Measurements from ENCODE around the gene ABAT. TPM values are rescaled to one million over a fixed set of nuclear protein-coding genes. Genes with fewer than 3 reads are reported as not detected.
"Not testable (repeated sequence)": the region's sequence is repeated elsewhere in the genome, so short reads cannot be mapped to it uniquely, and the experiment has no call there.

The ABAT gene
- total RNA-seq, 4 donors from 2014 or later, result 0.55 to 1.9 (median 0.92) TPM

- ATAC-seq (no peak), DNase-seq (no peak)
- Histone ChIP-seq H3K27me3 (no peaks in the 10 kb centered on the region), H3K36me3 (no peaks in the 10 kb centered on the region), H3K4me1 (peaks cover 0 to 10% of the 10 kb centered on the region in 2 donors), H3K4me3 (no peak overlapping the region), H3K9me3 (no peaks in the 10 kb centered on the region), H3K27ac (no peak overlapping the region)
- TF ChIP-seq CTCF (IDR thresholded peaks at IDR 0.05 in 4 of 5, conservative IDR thresholded peaks at IDR 0.05 in 1 of 5), result no peak
- TF ChIP-seq POLR2A (IDR thresholded peaks at IDR 0.05), result no peak
- intact Hi-C loops (cut with DNase I; ENCODE audit: low total_unique reads) (no loop called here), in situ Hi-C loops (cut with MboI; ENCODE audit: low sequenced_read_pairs in 4 of 4) (no loop called here)
Measured at GRCh38 chr16:8739989-8740704, 65.7 kb downstream of the ABAT start.

- Histone ChIP-seq H3K36me3 (no peaks in the 10 kb centered on the region), H3K27ac (no peak overlapping the region), H3K9me3 (no peaks in the 10 kb centered on the region), H3K27me3 (no peaks in the 10 kb centered on the region), H3K4me1 (peaks cover 0 to 10% of the 10 kb centered on the region in 2 donors), H3K4me3 (no peak overlapping the region)
- intact Hi-C loops (cut with DNase I; ENCODE audit: low total_unique reads) (no loop called here), in situ Hi-C loops (cut with MboI; ENCODE audit: low sequenced_read_pairs in 4 of 4) (no loop called here)
- TF ChIP-seq CTCF (IDR thresholded peaks at IDR 0.05 in 4 of 5, conservative IDR thresholded peaks at IDR 0.05 in 1 of 5) (no peak), POLR2A (IDR thresholded peaks at IDR 0.05) (no peak)
- DNase-seq (no peak), ATAC-seq (no peak)
Measured at GRCh38 chr16:8740775-8741355, 66.4 kb downstream of the ABAT start.

- in situ Hi-C loops (cut with MboI; ENCODE audit: low sequenced_read_pairs in 4 of 4), result no loop called here
- Histone ChIP-seq H3K4me1 (peaks cover 0 to 10% of the 10 kb centered on the region in 2 donors), H3K4me3 (no peak overlapping the region), H3K9me3 (no peaks in the 10 kb centered on the region), H3K27ac (no peak overlapping the region), H3K27me3 (no peaks in the 10 kb centered on the region), H3K36me3 (no peaks in the 10 kb centered on the region)
- ATAC-seq, result no peak
- DNase-seq, result no peak
- TF ChIP-seq CTCF (IDR thresholded peaks at IDR 0.05 in 4 of 5, conservative IDR thresholded peaks at IDR 0.05 in 1 of 5), result no peak
- no peak for TF ChIP-seq POLR2A (IDR thresholded peaks at IDR 0.05)
- intact Hi-C loops (cut with DNase I; ENCODE audit: low total_unique reads), result no loop called here
Measured at GRCh38 chr16:8741636-8742035, 67.2 kb downstream of the ABAT start.

GRCh38 chr16:8742068-8742467, 67.7 kb downstream of the ABAT start:
- Histone ChIP-seq H3K4me1 (peaks cover 0 to 10% of the 10 kb centered on the region in 2 donors), H3K27me3 (no peaks in the 10 kb centered on the region), H3K9me3 (no peaks in the 10 kb centered on the region), H3K27ac (no peak overlapping the region), H3K4me3 (no peak overlapping the region), H3K36me3 (no peaks in the 10 kb centered on the region)
- DNase-seq, result no peak
- TF ChIP-seq POLR2A (IDR thresholded peaks at IDR 0.05) (no peak), CTCF (IDR thresholded peaks at IDR 0.05 in 4 of 5, conservative IDR thresholded peaks at IDR 0.05 in 1 of 5) (no peak)
- in situ Hi-C loops (cut with MboI; ENCODE audit: low sequenced_read_pairs in 4 of 4), result no loop called here
- no peak for ATAC-seq
- intact Hi-C loops (cut with DNase I; ENCODE audit: low total_unique reads), result no loop called here

- ATAC-seq; intact Hi-C loops (cut with DNase I; ENCODE audit: low total_unique reads); H3K36me3 ChIP-seq; H3K4me1 ChIP-seq; in situ Hi-C loops (cut with MboI; ENCODE audit: low sequenced_read_pairs in 4 of 4); H3K9me3 ChIP-seq; DNase-seq; H3K27ac ChIP-seq; H3K4me3 ChIP-seq; H3K27me3 ChIP-seq: not testable (repeated sequence)
Measured at GRCh38 chr16:8748944-8749343, 74.5 kb downstream of the ABAT start.

Measured in gastrocnemius medialis (tissue), 4 donors.